ENCODE measurements around the gene FANCC.
"Not testable (repeated sequence)": the region's sequence is repeated elsewhere in the genome, so short reads cannot be mapped to it uniquely, and the experiment has no call there.

FANCC gene

DNA sequence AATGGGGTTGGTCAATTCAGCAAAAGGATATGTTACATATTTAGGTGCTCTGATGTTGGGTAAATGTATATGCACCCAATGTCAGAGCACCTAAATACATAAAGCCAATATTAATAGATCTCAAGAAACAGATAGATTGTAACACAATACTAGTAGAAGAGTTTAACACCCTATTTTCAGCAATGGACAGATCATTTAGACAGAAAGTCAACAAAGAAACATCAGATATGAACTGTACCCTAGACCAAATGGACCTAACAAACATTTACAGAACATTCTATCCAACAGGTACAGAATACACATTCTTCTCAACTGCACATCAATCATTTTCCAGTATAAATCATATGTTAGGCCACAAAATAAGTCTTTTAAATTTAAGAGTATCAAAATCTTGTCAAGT lies 35.2 kb downstream of the FANCC start:
- H3K4me3 ChIP-seq (ENCODE audit: low read depth, low read length): no peak overlapping the region

DNA sequence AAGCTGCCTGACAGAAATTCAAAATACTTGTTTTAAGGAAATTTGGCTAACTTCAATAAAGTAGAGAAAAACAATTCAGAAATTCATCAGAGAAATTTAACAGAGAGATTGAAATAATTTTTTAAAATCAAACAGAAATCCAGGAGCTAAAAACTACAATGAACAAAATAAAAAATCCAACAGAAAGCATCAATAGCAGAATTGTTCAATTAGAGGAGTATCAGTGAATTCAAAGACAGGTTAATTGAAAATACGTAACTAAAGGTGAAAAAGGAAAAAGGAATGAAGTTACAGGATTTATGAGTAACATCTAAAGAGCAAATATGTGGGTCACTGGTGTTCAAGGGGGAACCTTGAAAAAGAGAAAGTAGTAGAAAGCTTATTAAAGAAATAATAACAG lies 36.8 kb downstream of the FANCC start:
- TF ChIP-seq, protein P1, sequence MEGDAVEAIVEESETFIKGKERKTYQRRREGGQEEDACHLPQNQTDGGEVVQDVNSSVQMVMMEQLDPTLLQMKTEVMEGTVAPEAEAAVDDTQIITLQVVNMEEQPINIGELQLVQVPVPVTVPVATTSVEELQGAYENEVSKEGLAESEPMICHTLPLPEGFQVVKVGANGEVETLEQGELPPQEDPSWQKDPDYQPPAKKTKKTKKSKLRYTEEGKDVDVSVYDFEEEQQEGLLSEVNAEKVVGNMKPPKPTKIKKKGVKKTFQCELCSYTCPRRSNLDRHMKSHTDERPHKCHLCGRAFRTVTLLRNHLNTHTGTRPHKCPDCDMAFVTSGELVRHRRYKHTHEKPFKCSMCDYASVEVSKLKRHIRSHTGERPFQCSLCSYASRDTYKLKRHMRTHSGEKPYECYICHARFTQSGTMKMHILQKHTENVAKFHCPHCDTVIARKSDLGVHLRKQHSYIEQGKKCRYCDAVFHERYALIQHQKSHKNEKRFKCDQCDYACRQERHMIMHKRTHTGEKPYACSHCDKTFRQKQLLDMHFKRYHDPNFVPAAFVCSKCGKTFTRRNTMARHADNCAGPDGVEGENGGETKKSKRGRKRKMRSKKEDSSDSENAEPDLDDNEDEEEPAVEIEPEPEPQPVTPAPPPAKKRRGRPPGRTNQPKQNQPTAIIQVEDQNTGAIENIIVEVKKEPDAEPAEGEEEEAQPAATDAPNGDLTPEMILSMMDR (IDR thresholded peaks at IDR 0.05; ENCODE audit: low read depth, low read length): no peak
- no peak overlapping the region for H3K4me3 ChIP-seq (ENCODE audit: low read depth, low read length)

More for the DNA sequence above, 35.2 kb downstream of the FANCC start:
- TF ChIP-seq, protein P1 (IDR thresholded peaks at IDR 0.05; ENCODE audit: low read depth, low read length): no peak

DNA sequence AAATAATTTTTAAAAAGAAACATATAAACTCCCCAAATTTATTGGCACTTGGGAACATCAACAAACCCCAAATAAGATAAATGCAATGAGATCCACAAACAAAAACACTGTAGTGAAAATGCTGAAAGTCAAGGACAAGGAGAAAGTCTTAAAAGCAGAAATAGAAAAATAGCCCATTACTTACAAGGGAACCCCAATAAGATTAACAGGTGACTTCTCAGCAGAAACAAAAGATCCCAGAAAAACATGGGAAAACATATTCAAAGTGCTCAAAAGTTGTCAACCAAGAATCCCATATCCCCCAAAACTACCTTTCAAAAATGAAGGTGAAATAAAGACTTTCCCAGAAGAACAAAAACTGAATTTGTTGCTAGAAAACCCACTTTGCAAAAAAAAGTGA lies 40.0 kb downstream of the FANCC start:
- TF ChIP-seq, protein P1 (IDR thresholded peaks at IDR 0.05; ENCODE audit: low read depth, low read length): no peak
- no peak overlapping the region for H3K4me3 ChIP-seq (ENCODE audit: low read depth, low read length)

DNA sequence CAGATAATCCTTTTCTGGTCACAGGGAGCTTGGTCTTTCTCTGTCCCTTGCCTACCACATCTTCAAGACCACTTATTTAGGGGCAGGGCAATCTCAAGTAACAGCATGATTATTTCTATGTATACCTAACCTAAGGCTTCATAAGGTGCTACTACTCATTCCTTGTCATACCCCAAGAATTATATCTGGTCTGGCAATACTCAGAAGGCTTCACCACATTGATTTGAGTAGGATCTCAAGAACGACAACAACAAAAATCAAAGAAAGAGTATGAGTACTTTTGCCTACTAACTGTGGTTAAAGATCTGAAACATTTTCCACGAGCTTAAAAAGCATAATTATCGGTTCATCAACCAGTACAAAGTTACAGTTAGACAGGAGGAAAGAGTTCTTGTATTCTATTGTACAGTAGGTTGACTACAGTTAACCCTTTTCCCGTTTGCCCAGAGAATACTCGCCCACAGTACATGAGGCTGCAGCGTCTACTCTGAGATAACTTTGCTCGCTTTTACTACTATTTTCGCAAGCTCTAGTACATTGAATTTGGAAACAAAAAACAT lies 41.0 kb downstream of the FANCC start:
- TF ChIP-seq, protein P1 (IDR thresholded peaks at IDR 0.05; ENCODE audit: low read depth, low read length): no peak

DNA sequence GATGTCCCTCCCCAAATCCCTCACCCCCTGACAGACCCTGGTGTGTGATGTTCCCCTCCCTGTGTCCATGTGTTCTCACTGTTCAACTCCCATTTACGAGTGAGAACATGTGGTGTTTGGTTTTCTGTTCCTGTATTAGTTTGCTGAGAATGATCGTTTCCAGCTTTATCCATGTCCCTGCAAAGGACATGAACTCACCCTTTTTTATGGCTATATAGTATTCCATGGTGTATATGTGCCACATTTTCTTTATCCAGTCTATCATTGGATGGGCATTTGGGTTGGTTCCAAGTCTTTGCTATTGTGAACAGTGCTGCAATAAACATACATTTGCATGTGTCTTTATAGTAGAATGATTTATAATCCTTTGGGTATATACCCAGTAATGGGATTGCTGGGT lies 43.3 kb downstream of the FANCC start:
- not testable (repeated sequence) for H3K4me3 ChIP-seq (ENCODE audit: low read depth, low read length)

More for the DNA sequence above, 41.0 kb downstream of the FANCC start:
- no peak overlapping the region for H3K4me3 ChIP-seq (ENCODE audit: low read depth, low read length)

DNA sequence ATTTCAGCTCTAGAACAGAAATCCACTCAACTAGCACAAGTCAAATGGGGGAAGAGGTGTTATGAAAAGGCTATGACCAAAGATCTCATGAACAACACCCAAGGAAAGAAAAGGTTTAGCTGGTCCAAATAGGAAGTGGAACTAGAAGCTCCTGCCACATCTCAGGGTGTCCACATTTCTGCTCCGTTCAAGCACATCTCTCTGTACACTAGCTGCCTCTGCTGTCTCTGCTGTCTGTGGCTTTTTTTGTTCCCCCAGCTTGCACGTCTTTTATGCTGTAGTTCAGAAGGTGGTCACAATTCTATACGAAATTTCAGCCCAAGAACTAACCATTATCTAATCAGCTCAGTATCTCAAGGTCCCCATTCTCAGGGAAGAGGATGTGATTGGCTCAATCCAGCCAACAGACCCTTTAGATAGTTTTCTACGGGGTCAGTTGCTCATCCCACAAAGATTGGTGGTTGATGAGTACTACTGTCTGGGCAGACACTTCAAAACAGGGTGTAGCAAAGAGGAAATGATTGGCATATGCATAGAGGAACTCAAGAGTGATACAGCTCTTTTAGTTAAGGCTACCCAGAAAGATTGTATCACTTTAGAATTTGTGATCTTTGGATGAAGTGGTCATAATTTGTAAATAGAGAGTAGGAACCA lies 44.0 kb downstream of the FANCC start:
- no peak overlapping the region for H3K4me3 ChIP-seq (ENCODE audit: low read depth, low read length)
- TF ChIP-seq, protein P1 (IDR thresholded peaks at IDR 0.05; ENCODE audit: low read depth, low read length): no peak

DNA sequence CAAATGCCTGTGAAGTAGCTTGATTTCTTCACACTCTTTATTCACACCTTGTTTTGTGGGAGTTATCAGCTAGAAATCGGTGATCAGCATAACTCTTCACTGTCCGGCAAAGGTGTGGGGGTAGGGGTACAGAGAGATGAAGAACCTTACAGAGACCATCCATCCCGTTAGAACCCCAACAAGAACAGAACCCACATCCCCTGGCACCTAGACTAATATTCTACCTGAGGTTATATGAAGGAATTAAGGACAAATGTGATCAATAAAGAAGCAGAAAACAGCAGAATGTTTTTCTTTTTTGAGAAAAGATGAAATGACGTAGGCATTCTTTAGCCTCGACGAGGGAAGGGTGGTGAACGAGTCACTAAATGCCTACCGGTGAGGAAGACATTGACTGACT lies 44.7 kb downstream of the FANCC start:
- no peak overlapping the region for H3K4me3 ChIP-seq (ENCODE audit: low read depth, low read length)
- TF ChIP-seq, protein P1 (IDR thresholded peaks at IDR 0.05; ENCODE audit: low read depth, low read length): no peak

DNA sequence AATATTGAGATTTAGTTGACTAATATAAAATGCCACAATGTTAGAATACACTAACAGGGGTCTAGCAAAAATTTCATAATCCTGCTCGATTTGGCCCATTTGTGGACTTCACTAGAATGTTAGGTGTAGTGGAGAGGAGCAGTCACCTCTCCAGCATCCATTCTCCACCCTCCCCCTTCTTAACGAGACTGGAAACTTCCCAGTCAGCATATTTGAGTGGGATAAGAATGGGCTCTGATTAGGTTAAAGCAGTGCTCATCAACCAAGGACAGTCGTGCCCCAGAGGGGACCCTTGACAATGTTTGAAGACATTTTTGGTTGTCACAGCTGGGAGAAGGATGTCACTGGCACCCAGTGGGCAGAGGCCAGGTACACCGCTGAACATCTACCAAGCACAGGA lies 46.7 kb downstream of the FANCC start:
- TF ChIP-seq, protein P1 (IDR thresholded peaks at IDR 0.05; ENCODE audit: low read depth, low read length): no peak

DNA sequence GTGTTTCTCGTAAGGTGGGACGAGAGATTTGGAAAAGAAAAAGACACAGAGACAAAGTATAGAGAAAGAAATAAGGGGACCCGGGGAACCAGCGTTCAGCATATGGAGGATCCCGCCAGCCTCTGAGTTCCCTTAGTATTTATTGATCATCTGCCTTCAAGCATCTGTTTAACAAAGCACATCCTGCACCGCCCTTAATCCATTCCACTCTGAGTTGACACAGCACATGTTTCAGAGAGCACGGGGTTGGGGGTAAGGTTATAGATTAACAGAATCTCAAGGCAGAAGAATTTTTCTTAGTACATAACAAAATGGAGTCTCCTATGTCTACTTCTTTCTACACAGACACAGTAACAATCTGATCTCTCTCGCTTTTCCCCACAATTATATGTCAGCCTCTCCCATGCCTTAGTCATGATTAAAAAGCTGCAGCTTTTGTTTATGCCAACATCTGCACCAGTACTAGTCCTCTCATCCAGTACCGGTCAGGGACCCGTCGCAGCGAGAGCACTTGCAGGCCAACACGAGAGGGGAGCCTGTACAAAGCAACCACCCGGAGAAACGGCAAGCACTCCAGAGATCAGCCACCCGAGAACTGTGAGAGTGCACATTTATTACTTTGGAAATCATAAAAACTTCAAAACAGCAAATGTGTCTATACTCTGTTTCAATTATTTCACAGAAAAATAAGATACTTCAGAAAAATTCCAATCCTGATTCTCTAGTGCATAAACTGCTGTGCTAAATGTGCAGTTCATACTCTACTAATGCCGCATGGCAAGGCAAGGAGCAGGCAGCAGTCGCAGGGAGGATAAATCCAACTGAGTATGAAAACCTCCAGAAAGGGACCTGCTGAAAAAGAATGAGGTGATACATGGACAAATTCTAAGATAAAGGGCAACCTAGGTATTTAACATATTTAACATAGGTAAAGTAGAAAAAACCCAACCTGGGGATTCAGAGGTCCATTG lies 47.4 kb downstream of the FANCC start:
- H3K4me3 ChIP-seq (ENCODE audit: low read depth, low read length): not testable (repeated sequence)

More for the DNA sequence above, 46.7 kb downstream of the FANCC start:
- no peak overlapping the region for H3K4me3 ChIP-seq (ENCODE audit: low read depth, low read length)

Data from WI38 (cell line).